Measurements from ENCODE around the gene SMTNL2.
"Not testable (repeated sequence)": the region's sequence is repeated elsewhere in the genome, so short reads cannot be mapped to it uniquely, and the experiment has no call there.

The SMTNL2 gene

GRCh38 chr17:4602041-4602440 lies 17.7 kb downstream of the SMTNL2 start:
- DNase-seq (ENCODE audit: low spot score), result no peak

- DNase-seq (ENCODE audit: low spot score), result peak; percentile 39
Measured at GRCh38 chr17:4604111-4604644, 19.8 kb downstream of the SMTNL2 start.

GRCh38 chr17:4604736-4605135 lies 20.4 kb downstream of the SMTNL2 start:
- DNase-seq (ENCODE audit: low spot score), result not testable (repeated sequence)

- DNase-seq (ENCODE audit: low spot score), result peak; percentile 43
Measured at GRCh38 chr17:4605826-4606225, 21.5 kb downstream of the SMTNL2 start.

GRCh38 chr17:4607261-4607741 lies 23.0 kb downstream of the SMTNL2 start:
- DNase-seq (ENCODE audit: low spot score), result no peak

GRCh38 chr17:4607773-4608187 lies 23.5 kb downstream of the SMTNL2 start:
- DNase-seq (ENCODE audit: low spot score), result peak; percentile 73

- no peak for DNase-seq (ENCODE audit: low spot score)
Measured at GRCh38 chr17:4609761-4610160, 25.4 kb downstream of the SMTNL2 start.

GRCh38 chr17:4610162-4610561 lies 25.8 kb downstream of the SMTNL2 start:
- no peak for DNase-seq (ENCODE audit: low spot score)

- no peak for DNase-seq (ENCODE audit: low spot score)
Measured at GRCh38 chr17:4610656-4611055, 26.3 kb downstream of the SMTNL2 start.

GRCh38 chr17:4616476-4616875 lies 32.1 kb downstream of the SMTNL2 start:
- DNase-seq (ENCODE audit: low spot score), result no peak

- no peak for DNase-seq (ENCODE audit: low spot score)
Measured at GRCh38 chr17:4617090-4617489, 32.8 kb downstream of the SMTNL2 start.

GRCh38 chr17:4617590-4618351 lies 33.4 kb downstream of the SMTNL2 start:
- no peak for DNase-seq (ENCODE audit: low spot score)

- DNase-seq (ENCODE audit: low spot score), result no peak
Measured at GRCh38 chr17:4620531-4621101, 36.3 kb downstream of the SMTNL2 start.

- DNase-seq (ENCODE audit: low spot score), result no peak
Measured at GRCh38 chr17:4622375-4622774, 38.0 kb downstream of the SMTNL2 start.

- DNase-seq (ENCODE audit: low spot score), result no peak
Measured at GRCh38 chr17:4623249-4623648, 38.9 kb downstream of the SMTNL2 start.

- not testable (repeated sequence) for DNase-seq (ENCODE audit: low spot score)
Measured at GRCh38 chr17:4624451-4624911, 40.2 kb downstream of the SMTNL2 start.

- no peak for DNase-seq (ENCODE audit: low spot score)
Measured at GRCh38 chr17:4625181-4625617, 40.9 kb downstream of the SMTNL2 start.

GRCh38 chr17:4626734-4627256 lies 42.5 kb downstream of the SMTNL2 start:
- no peak for DNase-seq (ENCODE audit: low spot score)

- DNase-seq (ENCODE audit: low spot score), result no peak
Measured at GRCh38 chr17:4631431-4631830, 47.1 kb downstream of the SMTNL2 start.

- DNase-seq (ENCODE audit: low spot score), result no peak
Measured at GRCh38 chr17:4631836-4632580, 47.7 kb downstream of the SMTNL2 start.

GRCh38 chr17:4632581-4632920 lies 48.2 kb downstream of the SMTNL2 start:
- no peak for DNase-seq (ENCODE audit: low spot score)

GRCh38 chr17:4633643-4634042 lies 49.3 kb downstream of the SMTNL2 start:
- DNase-seq (ENCODE audit: low spot score), result no peak
